Endothelial cell of hepatic sinusoid (primary cell): ENCODE measurements around the gene NUDT22.

Source experiments
- in situ Hi-C: cut with HindIII; loops from 2 replicates; pipeline ENCODE4 v1.10.0; 2017; ENCODE audit warnings: low sequenced_read_pairs

NUDT22 gene

GRCh38 chr11:64224891-64225607 lies 1.0 kb upstream of the NUDT22 start:
- in situ Hi-C loops = no loop called here

GRCh38 chr11:64226507-64227051 lies 505 bp downstream of the NUDT22 start:
- in situ Hi-C loops = no loop called here

GRCh38 chr11:64227405-64227956 lies 1.4 kb downstream of the NUDT22 start:
- in situ Hi-C loops = no loop called here

- in situ Hi-C loops = no loop called here
Measured at GRCh38 chr11:64229090-64229743, 3.1 kb downstream of the NUDT22 start.

- in situ Hi-C loops = no loop called here
Measured at GRCh38 chr11:64229744-64230170, 3.7 kb downstream of the NUDT22 start.

- in situ Hi-C loops = no loop called here
Measured at GRCh38 chr11:64230171-64230984, 4.3 kb downstream of the NUDT22 start, which contains the start of gene DNAJC4. Gene DNAJC4, plus strand, starts transcription at chr11:64230548. Its CDS starts 307 bp downstream, at chr11:64230855.

- in situ Hi-C loops = no loop called here
Measured at GRCh38 chr11:64230985-64231365, 4.9 kb downstream of the NUDT22 start.

GRCh38 chr11:64231546-64231945 lies 5.5 kb downstream of the NUDT22 start:
- in situ Hi-C loops = no loop called here

- in situ Hi-C loops = no loop called here
Measured at GRCh38 chr11:64232182-64232966, 6.3 kb downstream of the NUDT22 start.

GRCh38 chr11:64232967-64233315 lies 6.9 kb downstream of the NUDT22 start:
- in situ Hi-C loops = no loop called here

GRCh38 chr11:64233913-64234586 lies 8.0 kb downstream of the NUDT22 start, which contains the start of gene VEGFB:
Gene VEGFB, plus strand, starts transcription at chr11:64234584. Its CDS starts 250 bp downstream, at chr11:64234834.
- in situ Hi-C loops = no loop called here

GRCh38 chr11:64234647-64235379 lies 8.7 kb downstream of the NUDT22 start:
- in situ Hi-C loops = no loop called here

GRCh38 chr11:64235437-64236161 lies 9.5 kb downstream of the NUDT22 start:
- in situ Hi-C loops = no loop called here

GRCh38 chr11:64237484-64237951 lies 11.4 kb downstream of the NUDT22 start:
- in situ Hi-C loops = no loop called here

- in situ Hi-C loops = no loop called here
Measured at GRCh38 chr11:64238076-64238475, 12.0 kb downstream of the NUDT22 start.

GRCh38 chr11:64238999-64239398 lies 12.9 kb downstream of the NUDT22 start:
- in situ Hi-C loops = no loop called here

- in situ Hi-C loops = no loop called here
Measured at GRCh38 chr11:64239662-64240434, 13.8 kb downstream of the NUDT22 start.
